ENCODE data around the gene C9orf43. TPM values are rescaled to one million over a fixed set of nuclear protein-coding genes. Genes with fewer than 3 reads are reported as not detected.

C9orf43 gene
- total and polyA plus RNA-seq, 5 donors from 2014 or later: 0.12 to 0.48 (median 0.29) TPM; not detected in 1

DNA sequence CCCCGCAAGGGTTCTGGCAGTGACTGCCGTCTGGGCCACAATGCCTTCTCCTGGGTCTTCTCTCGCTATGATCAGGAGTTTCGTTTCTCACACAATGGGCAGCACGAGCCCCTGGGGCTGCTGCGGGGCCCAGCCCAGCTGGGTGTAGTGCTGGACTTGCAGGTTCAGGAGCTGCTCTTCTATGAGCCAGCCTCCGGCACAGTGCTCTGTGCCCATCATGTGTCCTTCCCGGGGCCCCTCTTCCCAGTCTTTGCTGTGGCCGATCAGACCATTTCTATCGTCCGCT is 40.7 kb upstream of the C9orf43 start:
- Mint-ChIP-seq H3K27me3 (peaks cover 6% of the 10 kb centered on the region), H3K27ac (no peak overlapping the region), H3K9me3 (no peaks in the 10 kb centered on the region), H3K36me3 (peaks cover 6% of the 10 kb centered on the region), H3K4me3 (no peak overlapping the region), H3K4me1 (peaks cover 0 to 9% (median 5%) of the 10 kb centered on the region in 4 donors)
- Histone ChIP-seq H3K4me3 (ENCODE audit: low read depth, low read length) (no peak overlapping the region), H3K36me3 (ENCODE audit: control insufficient read depth, insufficient read depth, low read length) (peaks cover 19% of the 10 kb centered on the region), H3K9me3 (ENCODE audit: control insufficient read depth in 2 of 2, low read length in 2 of 2) (no peaks in the 10 kb centered on the region), H3K27me3 (ENCODE audit: control insufficient read depth, insufficient read depth, low read length) (no peaks in the 10 kb centered on the region), H3K27ac (ENCODE audit: insufficient read depth, low read length, poor library complexity, severe bottlenecking) (no peak overlapping the region), H3K4me1 (ENCODE audit: control insufficient read depth, insufficient read depth, low read length, poor library complexity, severe bottlenecking) (no peaks in the 10 kb centered on the region)
- ATAC-seq (ENCODE audit: low read depth in 2 of 2) (no peak), DNase-seq (no peak)

DNA sequence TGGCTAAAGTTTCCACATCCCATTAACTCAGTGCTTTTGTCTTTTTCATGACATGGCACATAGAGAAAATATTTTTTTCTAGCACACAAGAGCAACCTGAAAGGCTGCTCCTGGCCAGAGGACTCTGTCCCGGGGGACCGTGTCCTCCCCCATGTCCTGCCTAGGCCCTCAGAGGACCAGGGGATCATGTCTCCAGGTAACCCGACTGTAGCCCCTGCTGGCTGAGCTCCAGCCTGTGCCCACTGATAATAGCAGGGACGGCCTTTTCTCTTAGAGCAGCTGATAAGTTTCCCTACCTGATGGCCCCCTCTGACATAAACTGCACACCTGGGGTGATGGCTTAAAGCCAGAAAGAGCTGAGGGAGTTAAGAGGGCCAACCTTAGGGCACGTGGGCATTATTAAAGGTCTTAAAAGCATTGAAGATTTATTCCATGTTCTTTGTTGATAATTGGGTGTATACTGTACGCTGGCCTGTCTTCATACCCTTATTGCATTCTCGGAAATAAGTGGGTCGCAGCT is 39.7 kb upstream of the C9orf43 start:
- Mint-ChIP-seq H3K27ac (no peak overlapping the region), H3K27me3 (no peaks in the 10 kb centered on the region), H3K9me3 (no peaks in the 10 kb centered on the region), H3K36me3 (peaks cover 6% of the 10 kb centered on the region), H3K4me3 (no peak overlapping the region), H3K4me1 (peaks cover 8 to 20% (median 15%) of the 10 kb centered on the region in 4 donors)
- Histone ChIP-seq H3K9me3 (ENCODE audit: control insufficient read depth in 2 of 2, low read length in 2 of 2) (no peaks in the 10 kb centered on the region), H3K4me1 (ENCODE audit: control insufficient read depth, insufficient read depth, low read length, poor library complexity, severe bottlenecking) (peaks cover 9% of the 10 kb centered on the region), H3K27ac (ENCODE audit: insufficient read depth, low read length, poor library complexity, severe bottlenecking) (no peak overlapping the region), H3K4me3 (ENCODE audit: low read depth, low read length) (no peak overlapping the region), H3K27me3 (ENCODE audit: control insufficient read depth, insufficient read depth, low read length) (no peaks in the 10 kb centered on the region), H3K36me3 (ENCODE audit: control insufficient read depth, insufficient read depth, low read length) (peaks cover 19% of the 10 kb centered on the region)
- ATAC-seq (ENCODE audit: low read depth in 2 of 2): no peak
- no peak for DNase-seq

DNA sequence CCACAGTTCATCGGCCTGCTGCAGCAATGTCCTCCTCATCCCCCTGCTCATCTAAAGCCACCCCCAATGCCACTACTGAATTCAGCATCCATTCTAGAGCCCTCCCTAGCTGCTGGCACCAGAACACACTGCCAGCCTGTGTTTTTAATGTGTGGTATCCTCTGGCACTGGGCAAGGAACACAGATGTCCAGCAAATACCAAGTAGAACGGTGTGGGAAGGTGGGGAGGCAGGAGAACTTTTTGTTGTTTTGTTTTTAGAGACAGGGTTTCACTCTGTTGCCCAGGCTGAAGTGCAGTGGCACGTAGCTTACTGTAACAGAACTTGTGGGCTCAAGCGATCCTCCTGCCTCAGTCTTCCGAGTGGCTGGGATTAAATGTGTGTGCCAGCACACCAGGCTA is 38.5 kb upstream of the C9orf43 start:
- Histone ChIP-seq H3K9me3 (ENCODE audit: control insufficient read depth in 2 of 2, low read length in 2 of 2) (no peaks in the 10 kb centered on the region), H3K36me3 (ENCODE audit: control insufficient read depth, insufficient read depth, low read length) (peaks cover 19% of the 10 kb centered on the region), H3K4me1 (ENCODE audit: control insufficient read depth, insufficient read depth, low read length, poor library complexity, severe bottlenecking) (peaks cover 10% of the 10 kb centered on the region), H3K4me3 (ENCODE audit: low read depth, low read length) (no peak overlapping the region), H3K27me3 (ENCODE audit: control insufficient read depth, insufficient read depth, low read length) (no peaks in the 10 kb centered on the region), H3K27ac (ENCODE audit: insufficient read depth, low read length, poor library complexity, severe bottlenecking) (no peak overlapping the region)
- Mint-ChIP-seq H3K4me3 (no peak overlapping the region), H3K27ac (no peak overlapping the region), H3K4me1 (peaks cover 8 to 21% (median 15%) of the 10 kb centered on the region in 4 donors), H3K9me3 (no peaks in the 10 kb centered on the region), H3K36me3 (peaks cover 6% of the 10 kb centered on the region), H3K27me3 (no peaks in the 10 kb centered on the region)
- ATAC-seq (ENCODE audit: low read depth in 2 of 2): no peak
- no peak for DNase-seq

GRCh38 chr9:113373256-113373655 is 37.3 kb upstream of the C9orf43 start:
- Histone ChIP-seq H3K4me1 (ENCODE audit: control insufficient read depth, insufficient read depth, low read length, poor library complexity, severe bottlenecking) (peaks cover 13% of the 10 kb centered on the region), H3K27ac (ENCODE audit: insufficient read depth, low read length, poor library complexity, severe bottlenecking) (no peak overlapping the region), H3K36me3 (ENCODE audit: control insufficient read depth, insufficient read depth, low read length) (peaks cover 19% of the 10 kb centered on the region), H3K4me3 (ENCODE audit: low read depth, low read length) (no peak overlapping the region), H3K9me3 (ENCODE audit: control insufficient read depth in 2 of 2, low read length in 2 of 2) (no peaks in the 10 kb centered on the region), H3K27me3 (ENCODE audit: control insufficient read depth, insufficient read depth, low read length) (no peaks in the 10 kb centered on the region)
- DNase-seq (no peak), ATAC-seq (ENCODE audit: low read depth in 2 of 2) (no peak)
- Mint-ChIP-seq H3K27ac (no peak overlapping the region), H3K4me3 (peak overlapping the region in 1 of 4 donors; percentile 24), H3K4me1 (peaks cover 8 to 22% (median 15%) of the 10 kb centered on the region in 4 donors), H3K9me3 (no peaks in the 10 kb centered on the region), H3K27me3 (no peaks in the 10 kb centered on the region), H3K36me3 (peaks cover 6% of the 10 kb centered on the region)

GRCh38 chr9:113373676-113374392 is 36.7 kb upstream of the C9orf43 start:
- Mint-ChIP-seq H3K27ac (no peak overlapping the region), H3K4me3 (peak overlapping the region in 2 of 4 donors; percentile 77 to 87)
- no peak for DNase-seq

DNA sequence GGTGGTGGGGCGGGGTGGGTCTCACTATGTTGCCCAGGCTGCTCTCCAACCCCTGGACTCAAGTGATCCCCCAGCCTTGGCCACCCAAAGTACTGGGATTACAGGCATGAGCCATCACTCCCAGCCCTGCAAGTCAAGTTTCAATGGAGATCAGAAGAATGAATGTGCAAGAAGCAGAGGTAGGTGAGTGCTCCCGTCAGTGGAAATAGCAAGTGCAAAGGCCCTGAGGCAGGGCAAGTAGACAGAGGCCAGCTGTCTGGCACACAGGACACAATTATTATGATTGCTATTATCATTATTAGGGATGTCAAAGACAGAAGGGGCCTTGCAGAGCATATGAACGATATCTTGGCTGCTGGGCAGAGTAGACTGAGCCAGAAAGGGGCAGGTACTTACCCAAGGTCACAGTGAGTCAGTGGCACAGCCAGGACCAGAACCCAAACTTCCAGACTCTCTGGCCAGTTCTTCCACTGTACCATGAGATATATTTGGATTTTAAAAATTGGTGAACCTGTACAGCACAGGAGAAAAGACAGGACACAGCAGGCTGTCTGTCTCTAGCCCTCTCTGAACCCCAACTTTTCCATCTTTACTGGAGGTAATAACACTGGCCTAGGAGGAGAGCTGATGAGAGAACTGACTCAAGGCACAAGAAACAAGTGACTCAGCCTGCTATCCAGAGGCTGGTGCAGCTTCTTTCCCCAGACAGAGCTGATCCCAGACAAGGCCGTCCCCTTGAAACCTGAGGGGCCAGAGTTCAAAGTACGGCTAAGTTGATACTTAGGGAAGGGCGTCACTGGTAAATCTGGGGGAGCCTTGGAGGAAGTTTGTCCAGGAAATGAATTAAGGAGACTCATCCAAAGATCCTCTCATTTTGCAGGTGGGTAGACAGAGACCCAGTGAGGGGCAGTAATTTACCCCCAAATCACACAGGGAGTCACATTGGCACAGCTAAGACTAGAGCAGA is 35.2 kb upstream of the C9orf43 start:
- Mint-ChIP-seq H3K9me3 (no peaks in the 10 kb centered on the region), H3K4me3 (peak overlapping the region; percentile 87 to 92 (median 90)), H3K4me1 (peaks cover 8 to 22% (median 15%) of the 10 kb centered on the region in 4 donors), H3K27ac (peak overlapping the region; percentile 85 to 86 (median 86)), H3K36me3 (peaks cover 6% of the 10 kb centered on the region), H3K27me3 (no peaks in the 10 kb centered on the region)
- Histone ChIP-seq H3K4me1 (ENCODE audit: control insufficient read depth, insufficient read depth, low read length, poor library complexity, severe bottlenecking) (peaks cover 13% of the 10 kb centered on the region), H3K9me3 (ENCODE audit: control insufficient read depth in 2 of 2, low read length in 2 of 2) (no peaks in the 10 kb centered on the region), H3K4me3 (ENCODE audit: low read depth, low read length) (peak overlapping the region; percentile 58), H3K36me3 (ENCODE audit: control insufficient read depth, insufficient read depth, low read length) (peaks cover 19% of the 10 kb centered on the region), H3K27me3 (ENCODE audit: control insufficient read depth, insufficient read depth, low read length) (no peaks in the 10 kb centered on the region), H3K27ac (ENCODE audit: insufficient read depth, low read length, poor library complexity, severe bottlenecking) (no peak overlapping the region)
- ATAC-seq (ENCODE audit: low read depth in 2 of 2) (no peak), DNase-seq (no peak)

More at GRCh38 chr9:113373676-113374392, 36.7 kb upstream of the C9orf43 start:
- Mint-ChIP-seq H3K36me3 (peaks cover 6% of the 10 kb centered on the region), H3K4me1 (peaks cover 8 to 22% (median 15%) of the 10 kb centered on the region in 4 donors), H3K9me3 (no peaks in the 10 kb centered on the region), H3K27me3 (no peaks in the 10 kb centered on the region)
- no peak for ATAC-seq (ENCODE audit: low read depth in 2 of 2)
- no peak overlapping the region for H3K4me3 ChIP-seq (ENCODE audit: low read depth, low read length)
- no peak overlapping the region for H3K27ac ChIP-seq (ENCODE audit: insufficient read depth, low read length, poor library complexity, severe bottlenecking)
- H3K4me1 ChIP-seq (ENCODE audit: control insufficient read depth, insufficient read depth, low read length, poor library complexity, severe bottlenecking): peaks cover 13% of the 10 kb centered on the region
- no peaks in the 10 kb centered on the region for H3K27me3 ChIP-seq (ENCODE audit: control insufficient read depth, insufficient read depth, low read length)
- no peaks in the 10 kb centered on the region for H3K9me3 ChIP-seq (ENCODE audit: control insufficient read depth in 2 of 2, low read length in 2 of 2)
- H3K36me3 ChIP-seq (ENCODE audit: control insufficient read depth, insufficient read depth, low read length): peaks cover 19% of the 10 kb centered on the region

DNA sequence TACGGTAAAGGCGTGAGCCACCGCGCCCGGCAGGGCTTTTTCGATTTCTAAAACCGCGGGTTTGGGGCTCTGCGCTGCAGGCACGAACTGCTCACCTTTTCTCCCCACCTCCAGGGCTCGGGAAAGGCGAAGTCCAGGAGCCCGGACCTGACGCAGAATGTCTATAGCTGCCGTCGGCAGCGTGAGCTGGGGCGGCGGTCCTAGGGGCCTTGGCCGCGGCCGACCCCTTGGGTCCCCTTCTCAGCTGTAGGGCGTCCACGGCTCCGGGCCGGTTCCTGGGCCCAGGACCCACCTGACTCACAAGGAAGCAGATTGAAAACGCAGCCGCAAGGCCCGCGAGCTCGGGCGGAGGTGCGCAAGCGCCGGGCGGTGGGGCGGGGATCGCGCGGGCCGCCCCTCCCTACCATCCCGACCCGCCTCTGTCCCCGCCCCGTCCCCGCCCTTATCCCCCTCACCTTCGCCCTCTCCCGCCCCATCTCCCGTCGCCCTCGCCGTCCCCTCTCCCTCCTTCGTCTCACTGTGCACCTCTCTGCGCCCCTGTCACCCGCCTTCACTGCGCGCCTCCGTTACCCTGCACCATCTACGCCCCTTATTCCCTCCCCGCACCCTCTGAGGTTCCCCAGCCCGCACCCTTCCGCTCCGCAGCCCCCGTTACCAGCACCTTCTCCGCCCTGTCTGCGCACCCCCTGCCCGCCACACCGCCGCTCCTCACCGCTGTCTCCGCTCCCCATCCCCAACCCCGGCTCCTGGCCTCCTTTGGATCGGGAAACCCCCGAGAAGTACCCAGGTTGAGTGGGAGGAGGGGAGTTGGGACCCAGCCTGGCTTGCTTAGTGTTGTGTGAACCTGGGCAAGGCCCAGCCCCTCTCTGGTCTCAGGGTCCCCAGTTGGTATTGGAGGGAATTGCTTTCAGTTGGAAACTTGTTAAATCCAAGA is 33.6 kb upstream of the C9orf43 start, which contains the start of gene HDHD3:
TSS of gene HDHD3 (minus strand) at position 353 of the 934 bp plus-strand sequence. CDS start 2,632 bp downstream, outside the sequence.
- H3K27me3 Mint-ChIP-seq: no peaks in the 10 kb centered on the region
- H3K27ac ChIP-seq (ENCODE audit: insufficient read depth, low read length, poor library complexity, severe bottlenecking): peak within 1 kb of the TSS; percentile 69
- peak within 1 kb of the TSS; percentile 80 to 86 (median 86) for H3K27ac Mint-ChIP-seq

More for the DNA sequence above, 33.6 kb upstream of the C9orf43 start, which contains the start of gene HDHD3:
- DNase-seq (peak; percentile 78 to 89 (median 82)), ATAC-seq (ENCODE audit: low read depth in 2 of 2) (peak; percentile 85 to 88)
- peaks cover 6% of the 10 kb centered on the region for H3K36me3 Mint-ChIP-seq
- Histone ChIP-seq H3K9me3 (ENCODE audit: control insufficient read depth in 2 of 2, low read length in 2 of 2) (no peaks in the 10 kb centered on the region), H3K36me3 (ENCODE audit: control insufficient read depth, insufficient read depth, low read length) (peaks cover 19% of the 10 kb centered on the region), H3K27me3 (ENCODE audit: control insufficient read depth, insufficient read depth, low read length) (no peaks in the 10 kb centered on the region), H3K4me3 (ENCODE audit: low read depth, low read length) (peak within 1 kb of the TSS; percentile 58), H3K4me1 (ENCODE audit: control insufficient read depth, insufficient read depth, low read length, poor library complexity, severe bottlenecking) (peaks cover 13% of the 10 kb centered on the region)
- H3K4me1 Mint-ChIP-seq: peaks cover 8 to 24% (median 15%) of the 10 kb centered on the region in 4 donors
- H3K9me3 Mint-ChIP-seq: no peaks in the 10 kb centered on the region
- peak within 1 kb of the TSS; percentile 87 to 92 (median 90) for H3K4me3 Mint-ChIP-seq
